A549 (cell line): ENCODE results near the gene LYPD6.

Source experiments
- CHD4 ChIP-seq: fragments of 200-600 bp; sonication (generic); IDR thresholded peaks from 2 replicates; pipeline ENCODE4 v1.6.1; 2016; ENCODE audit warnings: antibody characterized with exemption, mild to moderate bottlenecking, borderline replicate concordance
- EP300 ChIP-seq, 2 experiments: fragments of >200 bp; sonication (Bioruptor Twin); formaldehyde crosslinking; IDR thresholded peaks; 2 replicates in 1 of 2; 3 replicates in 1 of 2; pipeline ENCODE4 v1.6.1; 2016 to 2017
- MAX ChIP-seq: IDR thresholded peaks from 2 replicates; pipeline ENCODE4 v1.6.1; 2012
- MYC ChIP-seq: IDR thresholded peaks from 2 replicates; pipeline ENCODE4 v1.6.1; 2012; ENCODE audit warnings: mild to moderate bottlenecking, inconsistent platforms, low read length, improper control_type of control experiment, borderline replicate concordance
- RAD21 ChIP-seq, 2 experiments: fragments of >200 bp in 1 of 2; sonication (Bioruptor Twin) in 1 of 2; formaldehyde crosslinking in 1 of 2; IDR thresholded peaks in 1 of 2; conservative IDR thresholded peaks in 1 of 2; 2 replicates in 1 of 2; 3 replicates in 1 of 2; pipeline ENCODE4 v1.6.1; 2012 to 2018; ENCODE audit warnings: inconsistent platforms in 1 of 2
- RCOR1 ChIP-seq: fragments of 150-350 bp; IDR thresholded peaks from 2 replicates; pipeline ENCODE4 v1.6.1; 2014; ENCODE audit warnings: antibody characterized with exemption, low read length, low read depth
- RNF2 ChIP-seq: fragments of 200-600 bp; sonication (generic); IDR thresholded peaks from 2 replicates; pipeline ENCODE4 v1.6.1; 2016; ENCODE audit warnings: low read depth, mild to moderate bottlenecking, antibody characterized with exemption, moderate library complexity, borderline replicate concordance
- USF2 ChIP-seq: fragments of 450-650 bp; IDR thresholded peaks from 2 replicates; pipeline ENCODE4 v1.6.1; 2014; ENCODE audit warnings: antibody characterized with exemption
- TF ChIP-seq, protein P1 (sequence below): fragments of >200 bp; sonication (Bioruptor Twin); formaldehyde crosslinking; IDR thresholded peaks from 3 replicates; pipeline ENCODE4 v1.5.1; 2016

DNA sequence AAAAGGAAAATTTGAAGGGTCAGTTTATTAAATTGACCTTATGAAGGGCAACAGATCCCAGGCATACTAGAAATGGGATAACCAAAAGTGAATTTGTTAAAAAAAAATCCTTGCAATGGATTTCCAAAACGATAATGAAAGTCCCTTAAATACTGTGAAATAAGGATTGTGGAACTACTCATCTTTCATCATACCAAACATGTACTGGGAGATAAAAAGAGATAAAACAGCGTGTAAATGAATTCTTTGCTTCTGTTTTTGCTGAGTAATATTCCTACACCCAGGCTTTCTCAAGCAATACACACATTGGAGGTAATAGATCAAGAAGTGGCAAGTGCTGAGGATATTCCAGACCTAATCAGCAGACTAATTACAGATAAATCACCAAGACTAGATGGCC lies 3.8 kb downstream of the LYPD6 start:
- TF ChIP-seq, protein P1, sequence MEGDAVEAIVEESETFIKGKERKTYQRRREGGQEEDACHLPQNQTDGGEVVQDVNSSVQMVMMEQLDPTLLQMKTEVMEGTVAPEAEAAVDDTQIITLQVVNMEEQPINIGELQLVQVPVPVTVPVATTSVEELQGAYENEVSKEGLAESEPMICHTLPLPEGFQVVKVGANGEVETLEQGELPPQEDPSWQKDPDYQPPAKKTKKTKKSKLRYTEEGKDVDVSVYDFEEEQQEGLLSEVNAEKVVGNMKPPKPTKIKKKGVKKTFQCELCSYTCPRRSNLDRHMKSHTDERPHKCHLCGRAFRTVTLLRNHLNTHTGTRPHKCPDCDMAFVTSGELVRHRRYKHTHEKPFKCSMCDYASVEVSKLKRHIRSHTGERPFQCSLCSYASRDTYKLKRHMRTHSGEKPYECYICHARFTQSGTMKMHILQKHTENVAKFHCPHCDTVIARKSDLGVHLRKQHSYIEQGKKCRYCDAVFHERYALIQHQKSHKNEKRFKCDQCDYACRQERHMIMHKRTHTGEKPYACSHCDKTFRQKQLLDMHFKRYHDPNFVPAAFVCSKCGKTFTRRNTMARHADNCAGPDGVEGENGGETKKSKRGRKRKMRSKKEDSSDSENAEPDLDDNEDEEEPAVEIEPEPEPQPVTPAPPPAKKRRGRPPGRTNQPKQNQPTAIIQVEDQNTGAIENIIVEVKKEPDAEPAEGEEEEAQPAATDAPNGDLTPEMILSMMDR: no peak
- TF ChIP-seq CHD4 (no peak), MAX (no peak), MYC (no peak), RCOR1 (no peak), RNF2 (no peak), RAD21 (conservative IDR thresholded peaks at IDR 0.05 in 1 of 2, IDR thresholded peaks at IDR 0.05 in 1 of 2) (no peak), EP300 (IDR thresholded peaks at IDR 0.05) (no peak), USF2 (no peak)
